Globus pallidus (tissue), 1 donor: ENCODE results near the gene POLL.

Experiments
- DNase-seq: peaks from one replicate; pipeline ENCODE4 v3.0.0-alpha.2; 2015; ENCODE audit warnings: low spot score

The POLL gene

GRCh38 chr10:101573885-101574753 is 13.9 kb downstream of the POLL start:
- DNase-seq = no peak

GRCh38 chr10:101572785-101573184 is 15.3 kb downstream of the POLL start:
- no peak for DNase-seq

- DNase-seq = no peak
Observed at GRCh38 chr10:101572126-101572525, 15.9 kb downstream of the POLL start.

GRCh38 chr10:101571271-101571925 is 16.7 kb downstream of the POLL start:
- no peak for DNase-seq

GRCh38 chr10:101570428-101571270 is 17.4 kb downstream of the POLL start:
- no peak for DNase-seq

- DNase-seq = peak; percentile 52
Observed at GRCh38 chr10:101569622-101570427, 18.2 kb downstream of the POLL start.

- no peak for DNase-seq
Observed at GRCh38 chr10:101569323-101569621, 18.8 kb downstream of the POLL start.

GRCh38 chr10:101568054-101568745 is 19.9 kb downstream of the POLL start:
- no peak for DNase-seq

- no peak for DNase-seq
Observed at GRCh38 chr10:101567165-101568006, 20.7 kb downstream of the POLL start.

- no peak for DNase-seq
Observed at GRCh38 chr10:101566333-101567164, 21.5 kb downstream of the POLL start.

GRCh38 chr10:101565936-101566332 is 22.1 kb downstream of the POLL start:
- no peak for DNase-seq

- no peak for DNase-seq
Observed at GRCh38 chr10:101565370-101565900, 22.6 kb downstream of the POLL start.

- DNase-seq = no peak
Observed at GRCh38 chr10:101564490-101564991, 23.5 kb downstream of the POLL start.

- DNase-seq = no peak
Observed at GRCh38 chr10:101563497-101564040, 24.5 kb downstream of the POLL start.

- DNase-seq = no peak
Observed at GRCh38 chr10:101563007-101563406, 25.1 kb downstream of the POLL start.

GRCh38 chr10:101562231-101562630 is 25.8 kb downstream of the POLL start:
- no peak for DNase-seq

- DNase-seq = no peak
Observed at GRCh38 chr10:101561068-101561915, 26.8 kb downstream of the POLL start.
